Body of pancreas (tissue), 4 donors: Measurements from ENCODE around the gene DNAAF1.

Experiments used
- POLR2A ChIP-seq, 3 donors: fragments of 450-650 bp; IDR thresholded peaks; one replicate each; pipeline ENCODE4 v1.6.1; 2016; ENCODE audit warnings: antibody characterized with exemption in 3 of 3, mild to moderate bottlenecking in 2 of 3
- TF ChIP-seq, protein P1 (sequence below), 7 experiments: fragments of 450-650 bp in 4 of 7; fragments of 200-600 bp in 3 of 7; sonication (generic) in 3 of 7; IDR thresholded peaks; one replicate each; pipeline ENCODE4 v1.5.1; 2016 to 2019; ENCODE audit warnings: antibody characterized with exemption in 7 of 7

DNA sequence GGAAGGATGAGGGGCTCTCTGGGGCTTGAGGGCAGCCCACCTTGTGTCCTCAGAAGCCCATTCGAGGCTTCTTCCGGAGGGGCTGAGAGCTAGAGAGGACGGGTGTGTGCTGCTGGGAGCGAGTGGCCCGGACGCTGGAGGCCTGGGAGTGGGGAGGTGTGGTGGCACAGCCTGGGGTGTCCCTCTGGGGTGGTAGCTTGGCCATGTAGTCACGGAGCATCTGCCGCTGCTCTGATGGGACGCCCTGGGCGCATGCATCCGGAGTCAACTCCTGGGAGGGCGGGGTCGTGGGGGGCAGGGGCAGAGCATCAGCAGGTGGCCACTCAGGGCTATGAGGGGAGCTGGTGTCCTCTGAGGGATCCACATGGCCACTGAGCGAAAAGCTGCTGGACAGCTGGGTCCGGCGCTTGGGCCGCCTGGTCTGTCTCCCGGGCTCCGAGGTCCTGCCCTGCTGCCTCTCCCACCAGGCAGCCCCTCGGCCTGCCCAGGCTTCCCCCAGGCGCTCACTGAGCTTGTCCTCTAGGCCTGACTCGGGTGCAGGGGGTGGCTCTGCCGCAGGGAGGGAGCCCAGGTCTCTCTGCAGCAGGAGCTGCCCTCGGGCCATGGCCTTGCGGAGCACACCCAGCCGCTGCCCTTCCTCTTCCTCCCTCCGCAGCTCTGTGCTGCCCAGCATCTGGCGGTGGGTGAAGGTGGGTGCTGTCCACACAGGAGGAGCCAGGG, 33.9 kb downstream of the DNAAF1 start:
- TF ChIP-seq, protein P1, sequence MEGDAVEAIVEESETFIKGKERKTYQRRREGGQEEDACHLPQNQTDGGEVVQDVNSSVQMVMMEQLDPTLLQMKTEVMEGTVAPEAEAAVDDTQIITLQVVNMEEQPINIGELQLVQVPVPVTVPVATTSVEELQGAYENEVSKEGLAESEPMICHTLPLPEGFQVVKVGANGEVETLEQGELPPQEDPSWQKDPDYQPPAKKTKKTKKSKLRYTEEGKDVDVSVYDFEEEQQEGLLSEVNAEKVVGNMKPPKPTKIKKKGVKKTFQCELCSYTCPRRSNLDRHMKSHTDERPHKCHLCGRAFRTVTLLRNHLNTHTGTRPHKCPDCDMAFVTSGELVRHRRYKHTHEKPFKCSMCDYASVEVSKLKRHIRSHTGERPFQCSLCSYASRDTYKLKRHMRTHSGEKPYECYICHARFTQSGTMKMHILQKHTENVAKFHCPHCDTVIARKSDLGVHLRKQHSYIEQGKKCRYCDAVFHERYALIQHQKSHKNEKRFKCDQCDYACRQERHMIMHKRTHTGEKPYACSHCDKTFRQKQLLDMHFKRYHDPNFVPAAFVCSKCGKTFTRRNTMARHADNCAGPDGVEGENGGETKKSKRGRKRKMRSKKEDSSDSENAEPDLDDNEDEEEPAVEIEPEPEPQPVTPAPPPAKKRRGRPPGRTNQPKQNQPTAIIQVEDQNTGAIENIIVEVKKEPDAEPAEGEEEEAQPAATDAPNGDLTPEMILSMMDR (IDR thresholded peaks at IDR 0.05), result no peak
- TF ChIP-seq POLR2A (IDR thresholded peaks at IDR 0.05), result no peak
